ENCODE data around the gene LRGUK. TPM values are rescaled to one million over a fixed set of nuclear protein-coding genes. Genes with fewer than 3 reads are reported as not detected.
"Not testable (repeated sequence)": the region's sequence is repeated elsewhere in the genome, so short reads cannot be mapped to it uniquely, and the experiment has no call there.

Gene LRGUK
- total RNA-seq, 1 donor from 2014 or later, result 0.22 TPM

- intact Hi-C loops (cut with DNase I), result no loop called here
- DNase-seq (ENCODE audit: missing footprints) (no peak), ATAC-seq (no peak)
These were observed 83.1 kb downstream of the LRGUK start for GRCh38 chr7:134210227-134210626.

- DNase-seq (ENCODE audit: missing footprints) (no peak), ATAC-seq (no peak)
- intact Hi-C loops (cut with DNase I), result no loop called here
These were observed 84.0 kb downstream of the LRGUK start for GRCh38 chr7:134210976-134211663.

GRCh38 chr7:134211817-134212216 is 84.7 kb downstream of the LRGUK start:
- intact Hi-C loops (cut with DNase I), result no loop called here
- ATAC-seq (no peak), DNase-seq (ENCODE audit: missing footprints) (no peak)

GRCh38 chr7:134212576-134213546 is 85.7 kb downstream of the LRGUK start:
- no peak for DNase-seq (ENCODE audit: missing footprints)

GRCh38 chr7:134220236-134220635 is 93.1 kb downstream of the LRGUK start:
- no peak for DNase-seq (ENCODE audit: missing footprints)

More at GRCh38 chr7:134212576-134213546, 85.7 kb downstream of the LRGUK start:
- ATAC-seq, result no peak
- intact Hi-C loops (cut with DNase I), result no loop called here

GRCh38 chr7:134231296-134231695 is 104.2 kb downstream of the LRGUK start:
- ATAC-seq; intact Hi-C loops (cut with DNase I); DNase-seq (ENCODE audit: missing footprints): not testable (repeated sequence)

More at GRCh38 chr7:134220236-134220635, 93.1 kb downstream of the LRGUK start:
- intact Hi-C loops (cut with DNase I), result no loop called here
- ATAC-seq, result no peak

GRCh38 chr7:134234216-134234615 is 107.1 kb downstream of the LRGUK start:
- ATAC-seq (no peak), DNase-seq (ENCODE audit: missing footprints) (no peak)
- intact Hi-C loops (cut with DNase I), result no loop called here

GRCh38 chr7:134245253-134245652 is 118.1 kb downstream of the LRGUK start:
- ATAC-seq, result no peak
- intact Hi-C loops (cut with DNase I), result no loop called here
- DNase-seq (ENCODE audit: missing footprints), result no peak

GRCh38 chr7:134246347-134246746 is 119.2 kb downstream of the LRGUK start:
- intact Hi-C loops (cut with DNase I), result no loop called here
- no peak for ATAC-seq
- DNase-seq (ENCODE audit: missing footprints), result no peak

GRCh38 chr7:134246761-134247160 is 119.6 kb downstream of the LRGUK start:
- DNase-seq (ENCODE audit: missing footprints) (no peak), ATAC-seq (no peak)
- intact Hi-C loops (cut with DNase I), result no loop called here

GRCh38 chr7:134248196-134248595 is 121.1 kb downstream of the LRGUK start:
- DNase-seq (ENCODE audit: missing footprints) (no peak), ATAC-seq (no peak)
- intact Hi-C loops (cut with DNase I), result no loop called here

- ATAC-seq (no peak), DNase-seq (ENCODE audit: missing footprints) (no peak)
- intact Hi-C loops (cut with DNase I), result no loop called here
These were observed 127.2 kb downstream of the LRGUK start for GRCh38 chr7:134254311-134254710.

GRCh38 chr7:134255814-134256213 is 128.7 kb downstream of the LRGUK start:
- intact Hi-C loops (cut with DNase I), result no loop called here
- ATAC-seq (no peak), DNase-seq (ENCODE audit: missing footprints) (no peak)

GRCh38 chr7:134262322-134262721 is 135.2 kb downstream of the LRGUK start:
- ATAC-seq (no peak), DNase-seq (ENCODE audit: missing footprints) (no peak)
- intact Hi-C loops (cut with DNase I), result no loop called here

- DNase-seq (ENCODE audit: missing footprints) (no peak), ATAC-seq (no peak)
- intact Hi-C loops (cut with DNase I), result no loop called here
These were observed 149.8 kb downstream of the LRGUK start for GRCh38 chr7:134276951-134277350.

GRCh38 chr7:134278502-134279153 is 151.5 kb downstream of the LRGUK start:
- intact Hi-C loops (cut with DNase I), result no loop called here
- ATAC-seq (no peak), DNase-seq (ENCODE audit: missing footprints) (no peak)

GRCh38 chr7:134279336-134279735 is 152.2 kb downstream of the LRGUK start:
- intact Hi-C loops (cut with DNase I), result no loop called here
- ATAC-seq, result no peak
- no peak for DNase-seq (ENCODE audit: missing footprints)

- no peak for DNase-seq (ENCODE audit: missing footprints)
- ATAC-seq, result no peak
- intact Hi-C loops (cut with DNase I), result no loop called here
These were observed 152.8 kb downstream of the LRGUK start for GRCh38 chr7:134279898-134280297.

GRCh38 chr7:134280508-134280907 is 153.4 kb downstream of the LRGUK start:
- intact Hi-C loops (cut with DNase I), result no loop called here
- no peak for ATAC-seq
- no peak for DNase-seq (ENCODE audit: missing footprints)
